Uterus (tissue), 4 donors: ENCODE measurements around the gene CDC42. TPM values are rescaled to one million over a fixed set of nuclear protein-coding genes. Genes with fewer than 3 reads are reported as not detected.

ENCODE experiments used
- DNase-seq, 2 donors: peaks; one replicate each; pipeline ENCODE4 v3.0.0-alpha.2; 2019 to 2020
- H3K27ac ChIP-seq, 2 donors: fragments of 200-600 bp; sonication (generic); 1 replicate in 1 of 2; 2 replicates in 1 of 2; pipeline ENCODE4 v1.5.1; 2016 to 2018
- H3K27me3 ChIP-seq, 2 donors: fragments of 200-600 bp; sonication (generic); one replicate each; pipeline ENCODE4 v1.5.1; 2018 to 2019; ENCODE audit warnings: control low read depth in 1 of 2
- H3K36me3 ChIP-seq, 2 donors: fragments of 200-600 bp; sonication (generic); one replicate each; pipeline ENCODE4 v1.5.1; 2019; ENCODE audit warnings: control low read depth in 1 of 2
- H3K4me1 ChIP-seq, 2 donors: fragments of 200-600 bp; sonication (generic); one replicate each; pipeline ENCODE4 v1.5.1; 2018 to 2019; ENCODE audit warnings: control low read depth in 1 of 2
- H3K4me3 ChIP-seq, 2 donors: fragments of 200-600 bp; sonication (generic); 1 replicate in 1 of 2; 2 replicates in 1 of 2; pipeline ENCODE4 v1.5.1; 2018 to 2019; ENCODE audit warnings: mild to moderate bottlenecking in 1 of 2
- H3K9me3 ChIP-seq, 2 donors: fragments of 200-600 bp; sonication (generic); one replicate each; pipeline ENCODE4 v1.5.1; 2019; ENCODE audit warnings: control low read depth in 1 of 2
- CTCF ChIP-seq, 4 experiments: fragments of 200-600 bp in 2 of 4; fragments of 450-650 bp in 2 of 4; sonication (generic) in 2 of 4; IDR thresholded peaks; one replicate each; pipeline ENCODE4 v1.5.1; 2016 to 2019; ENCODE audit warnings: antibody characterized with exemption in 4 of 4, mild to moderate bottlenecking in 2 of 4, moderate library complexity in 1 of 4
- POLR2A ChIP-seq, 2 donors: fragments of 450-650 bp; IDR thresholded peaks; one replicate each; pipeline ENCODE4 v1.6.1; 2016; ENCODE audit warnings: antibody characterized with exemption in 2 of 2, mild to moderate bottlenecking in 1 of 2, moderate library complexity in 1 of 2
- intact Hi-C: fragments of 100-400 bp; cut with DNase I; formaldehyde crosslinking; loops from one replicate; pipeline ENCODE4 v1.15.1; 2023; ENCODE audit warnings: low total_unique reads
- total RNA-seq, 4 donors: library from RNA; depleted of rRNA in 3 of 4; stranded (reverse); fragments of >200 nt in 3 of 4; gene quantifications; one replicate each; pipeline versions ENCODE4 v1.1.0 to v1.2.4, GENCODE V29; 2014 to 2023
- donor health status: DM: yes; HTN: yes; CAD: no.

CDC42 gene
- total RNA-seq, 4 donors from 2014 or later: 173 to 570 (median 223) TPM

DNA sequence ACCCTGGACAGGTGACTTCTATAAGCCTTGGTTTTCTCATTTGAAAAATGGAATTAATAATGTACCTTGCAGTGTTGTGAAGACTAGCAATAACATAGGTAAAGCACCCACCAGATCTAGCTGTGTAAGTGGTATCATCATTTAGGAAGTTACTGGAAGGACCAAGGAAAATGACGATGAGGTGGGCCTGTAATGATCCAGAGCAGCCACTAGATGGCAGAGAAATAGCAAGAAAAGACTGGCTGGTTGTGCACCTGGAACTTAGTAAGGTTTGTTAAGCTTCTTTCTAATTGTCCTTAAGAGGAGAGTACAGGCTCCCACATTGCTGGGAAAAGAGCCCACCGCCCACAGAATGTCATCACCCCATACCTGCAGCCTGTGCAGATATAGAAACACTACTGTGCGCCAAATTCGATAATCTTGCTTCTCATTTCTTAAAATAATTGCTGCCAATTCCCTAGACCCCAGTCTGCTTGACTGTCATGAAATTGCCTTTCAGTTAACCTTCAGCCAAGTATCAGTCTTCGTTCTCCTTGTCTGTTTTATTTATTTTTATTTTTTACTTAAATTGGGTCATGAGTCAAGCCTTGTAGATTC is 53.2 kb downstream of the CDC42 start:
- Histone ChIP-seq H3K9me3 (no peaks in the 10 kb centered on the region), H3K27ac (no peak overlapping the region), H3K4me3 (no peak overlapping the region), H3K36me3 (no peaks in the 10 kb centered on the region), H3K4me1 (peaks cover 5 to 8% of the 10 kb centered on the region in 2 donors), H3K27me3 (no peaks in the 10 kb centered on the region)
- peak in 1 of 2 donors; percentile 49 for DNase-seq
- TF ChIP-seq CTCF (IDR thresholded peaks at IDR 0.05) (peak; percentile 72 to 89 (median 82)), POLR2A (IDR thresholded peaks at IDR 0.05) (no peak)
- intact Hi-C loops: no loop called here

GRCh38 chr1:22107126-22107525 is 54.6 kb downstream of the CDC42 start:
- peaks cover 8 to 15% of the 10 kb centered on the region in 2 donors for H3K4me1 ChIP-seq
- H3K27me3 ChIP-seq: no peaks in the 10 kb centered on the region
- H3K27ac ChIP-seq: peak overlapping the region; percentile 10 to 61
- H3K4me3 ChIP-seq: no peak overlapping the region
- no peak for DNase-seq
- no peaks in the 10 kb centered on the region for H3K36me3 ChIP-seq
- H3K9me3 ChIP-seq: no peaks in the 10 kb centered on the region
- TF ChIP-seq POLR2A (IDR thresholded peaks at IDR 0.05) (no peak), CTCF (IDR thresholded peaks at IDR 0.05) (no peak)
- intact Hi-C loops: no loop called here

DNA sequence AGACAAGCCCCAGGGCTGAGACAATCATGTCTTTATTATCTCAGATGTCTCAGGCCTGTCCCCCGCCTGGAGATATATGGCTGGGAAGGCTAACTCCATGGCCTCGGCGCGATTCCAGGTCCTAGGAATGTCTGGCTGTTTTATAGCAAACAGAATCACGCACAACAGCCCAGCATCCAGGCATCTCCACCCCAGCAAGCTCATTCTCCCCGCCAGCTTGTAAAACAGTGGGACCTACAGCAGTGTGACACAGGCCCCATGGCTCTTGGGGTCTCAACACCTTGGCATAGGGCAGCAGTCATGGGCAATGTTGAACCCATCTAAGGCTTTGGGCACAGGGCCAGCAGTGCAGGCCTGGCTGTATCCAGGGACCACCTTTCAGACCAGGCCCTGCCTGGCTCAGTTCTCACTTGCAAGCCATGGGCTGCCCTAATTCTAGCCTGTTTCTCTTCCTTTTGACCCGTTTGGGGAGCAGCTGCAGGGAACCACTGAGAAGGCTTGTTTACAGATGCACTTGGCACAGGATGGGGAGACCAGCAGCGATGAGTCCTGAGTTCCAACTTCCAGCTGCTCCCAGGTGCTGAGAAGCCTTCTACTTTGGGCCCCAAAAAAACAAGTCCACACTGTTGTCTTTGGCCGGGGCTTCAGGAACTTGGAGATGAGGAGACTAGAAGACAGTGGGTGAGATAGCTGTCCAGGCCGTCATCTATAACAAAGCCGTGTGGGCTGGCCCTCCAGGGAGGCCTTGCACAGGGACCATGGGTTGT is 56.0 kb downstream of the CDC42 start:
- no peak for TF ChIP-seq CTCF (IDR thresholded peaks at IDR 0.05)
- TF ChIP-seq POLR2A (IDR thresholded peaks at IDR 0.05): no peak
- Histone ChIP-seq H3K36me3 (no peaks in the 10 kb centered on the region), H3K27ac (peak overlapping the region; percentile 61 to 66), H3K4me3 (no peak overlapping the region), H3K9me3 (no peaks in the 10 kb centered on the region), H3K4me1 (peaks cover 10 to 15% of the 10 kb centered on the region in 2 donors), H3K27me3 (no peaks in the 10 kb centered on the region)
- peak; percentile 83 to 89 for DNase-seq
- intact Hi-C loops: no loop called here

- H3K9me3 ChIP-seq: no peaks in the 10 kb centered on the region
- DNase-seq: no peak
- no peaks in the 10 kb centered on the region for H3K27me3 ChIP-seq
- H3K4me1 ChIP-seq: peaks cover 18 to 19% of the 10 kb centered on the region in 2 donors
- no peak for TF ChIP-seq CTCF (IDR thresholded peaks at IDR 0.05)
- TF ChIP-seq POLR2A (IDR thresholded peaks at IDR 0.05): no peak
- no peak overlapping the region for H3K4me3 ChIP-seq
- intact Hi-C loops: no loop called here
- no peaks in the 10 kb centered on the region for H3K36me3 ChIP-seq
- H3K27ac ChIP-seq: peak overlapping the region in 1 of 2 donors; percentile 85
These were observed 57.5 kb downstream of the CDC42 start for GRCh38 chr1:22110016-22110415.

DNA sequence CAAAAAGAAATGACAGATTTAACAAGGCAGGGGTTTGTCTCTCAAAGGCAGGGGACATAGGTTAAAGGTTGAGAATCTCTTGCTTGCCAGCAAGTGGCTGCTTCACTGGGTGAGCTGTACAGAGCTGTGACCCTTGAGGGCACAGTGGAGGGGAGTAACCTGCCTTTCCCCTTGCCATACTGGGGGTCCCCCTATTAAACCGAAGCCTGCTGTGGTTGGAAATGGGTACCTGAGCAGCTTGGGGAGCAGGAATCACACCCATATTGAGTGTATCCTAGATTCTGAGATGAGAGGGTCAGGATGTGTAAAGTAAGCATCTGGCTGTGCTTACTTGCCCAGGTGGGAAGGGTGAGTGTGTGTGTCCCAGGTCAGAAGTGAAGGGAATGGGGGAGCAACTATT is 58.6 kb downstream of the CDC42 start:
- no peak overlapping the region for H3K4me3 ChIP-seq
- intact Hi-C loops: no loop called here
- H3K36me3 ChIP-seq: no peaks in the 10 kb centered on the region
- no peak for TF ChIP-seq CTCF (IDR thresholded peaks at IDR 0.05)
- no peak for TF ChIP-seq POLR2A (IDR thresholded peaks at IDR 0.05)
- peaks cover 23 to 27% of the 10 kb centered on the region in 2 donors for H3K4me1 ChIP-seq
- H3K9me3 ChIP-seq: no peaks in the 10 kb centered on the region
- H3K27ac ChIP-seq: peak overlapping the region; percentile 71 to 85
- DNase-seq: no peak
- no peaks in the 10 kb centered on the region for H3K27me3 ChIP-seq
